Caco-2 (cell line): Measurements from ENCODE around the gene ATP11C. TPM values are rescaled to one million over a fixed set of nuclear protein-coding genes. Genes with fewer than 3 reads are reported as not detected.

Experiments used
- BruUV-seq: library from RNA; stranded (reverse); fragments of 400-500 nt; replicated peaks from 2 replicates; lab custom pipeline; 2021; lab: Mats Ljungman, UMichigan
- CTCF ChIA-PET: fragments of 300-600 bp; sonication (Branson Sonifier 250); formaldehyde crosslinking; loops from one replicate; lab custom pipeline; 2022; ENCODE audit warnings: antibody characterized with exemption; lab: Charles Lee
- POLR2A ChIA-PET: fragments of 300-600 bp; sonication (Branson Sonifier 250); formaldehyde crosslinking; loops from one replicate; lab custom pipeline; 2022; ENCODE audit warnings: antibody characterized with exemption; lab: Charles Lee
- DNase-seq, 2 experiments: peaks; one replicate each; pipeline versions ENCODE4 v3.0.0 to v3.0.0-alpha.2; 2020 to 2022
- H3K27me3 ChIP-seq: replicated peaks from 2 replicates; pipeline ENCODE4 v1.6.0; 2011; ENCODE audit warnings: low read length; ENCODE audit not compliant: control insufficient read depth, insufficient read depth
- H3K36me3 ChIP-seq: 2 replicates; pipeline ENCODE4 v1.5.1; 2011; ENCODE audit warnings: low read length; ENCODE audit not compliant: control insufficient read depth, insufficient read depth
- H3K4me1 ChIP-seq: fragments of 250-450 bp; sonication (Bioruptor Pico); 2 replicates; pipeline ENCODE4 v1.5.1; 2020; ENCODE audit warnings: mild to moderate bottlenecking
- H3K4me3 ChIP-seq: 2 replicates; pipeline ENCODE4 v1.5.1; 2011; ENCODE audit warnings: low read depth, mild to moderate bottlenecking, control low read depth, low read length
- H3K9me3 ChIP-seq: fragments of 250-450 bp; sonication (Bioruptor Pico); 2 replicates; pipeline ENCODE4 v1.5.1; 2020; ENCODE audit warnings: mild to moderate bottlenecking, moderate library complexity
- H3K27ac Mint-ChIP-seq: one replicate; pipeline ENCODE4 v1.8.0; 2022; ENCODE audit warnings: mixed read lengths; ENCODE audit not compliant: unreplicated experiment
- H3K27me3 Mint-ChIP-seq: one replicate; pipeline ENCODE4 v1.8.0; 2022; ENCODE audit warnings: mixed read lengths; ENCODE audit not compliant: insufficient read depth, unreplicated experiment
- H3K36me3 Mint-ChIP-seq: one replicate; pipeline ENCODE4 v1.8.0; 2022; ENCODE audit warnings: mild to moderate bottlenecking, mixed read lengths; ENCODE audit not compliant: insufficient read depth, unreplicated experiment
- H3K4me1 Mint-ChIP-seq: one replicate; pipeline ENCODE4 v1.8.0; 2022; ENCODE audit warnings: low read depth, mixed read lengths; ENCODE audit not compliant: unreplicated experiment
- H3K4me3 Mint-ChIP-seq: one replicate; pipeline ENCODE4 v1.8.0; 2022; ENCODE audit warnings: mild to moderate bottlenecking, moderate library complexity, mixed read lengths; ENCODE audit not compliant: unreplicated experiment
- H3K9me3 Mint-ChIP-seq: one replicate; pipeline ENCODE4 v1.8.0; 2022; ENCODE audit warnings: mixed read lengths; ENCODE audit not compliant: unreplicated experiment
- intact Hi-C: fragments of 100-400 bp; cut with micrococcal nuclease; formaldehyde crosslinking; loops from one replicate; pipeline ENCODE4 v1.10.0; 2022; ENCODE audit not compliant: unreplicated experiment
- total RNA-seq: library from RNA; stranded (reverse); gene quantifications from 2 replicates; pipeline ENCODE4 v1.2.3, GENCODE V29; 2022
- TF ChIP-seq, protein P1 (sequence below), 2 experiments: fragments of 200-600 bp in 1 of 2; IDR thresholded peaks; 1 replicate in 1 of 2; 2 replicates in 1 of 2; pipeline versions ENCODE4 v1.5.1 to v1.8.0; 2011 to 2022; ENCODE audit warnings: antibody characterized with exemption in 1 of 2, control low read depth in 1 of 2, inconsistent platforms in 1 of 2, low read depth in 1 of 2, low read length in 1 of 2, mild to moderate bottlenecking in 1 of 2, moderate library complexity in 1 of 2; ENCODE audit not compliant: insufficient read depth in 1 of 2, severe bottlenecking in 1 of 2, unreplicated experiment in 1 of 2

ATP11C gene
- total RNA-seq, 1 experiment from 2014 or later = 12.2 TPM

DNA sequence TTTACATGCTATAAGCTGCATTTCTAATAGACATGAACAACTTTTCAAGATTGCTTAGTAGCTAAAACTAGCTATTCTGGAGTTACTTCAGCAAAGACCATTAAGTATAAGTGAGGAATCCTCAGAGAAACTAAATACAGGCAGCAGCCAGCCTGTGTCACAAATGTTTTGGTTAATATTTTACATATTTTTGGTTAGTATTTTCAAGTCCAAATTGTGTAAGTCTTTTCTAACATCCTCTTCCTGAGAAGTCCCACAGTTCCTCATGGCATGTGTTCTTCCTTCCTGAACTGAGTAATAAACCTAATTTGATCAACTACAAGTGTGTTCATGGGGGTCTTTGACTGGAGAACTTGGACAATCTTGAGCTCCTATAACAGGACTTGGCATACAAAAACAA lies 182.5 kb downstream of the ATP11C start:
- no peak overlapping the region for H3K27ac Mint-ChIP-seq
- no peaks in the 10 kb centered on the region for H3K4me1 Mint-ChIP-seq
- peaks cover 13% of the 10 kb centered on the region for H3K36me3 Mint-ChIP-seq
- no peak for DNase-seq
- Histone ChIP-seq H3K9me3 (no peaks in the 10 kb centered on the region), H3K27me3 (no peaks in the 10 kb centered on the region), H3K4me1 (no peaks in the 10 kb centered on the region), H3K4me3 (no peak overlapping the region), H3K36me3 (no peaks in the 10 kb centered on the region)
- no peak overlapping the region for H3K4me3 Mint-ChIP-seq
- ChIA-PET CTCF (no interaction called here), POLR2A (no interaction called here)
- intact Hi-C loops = no loop called here
- no peaks in the 10 kb centered on the region for H3K27me3 Mint-ChIP-seq
- peaks cover 9% of the 10 kb centered on the region for H3K9me3 Mint-ChIP-seq
- TF ChIP-seq, protein P1, sequence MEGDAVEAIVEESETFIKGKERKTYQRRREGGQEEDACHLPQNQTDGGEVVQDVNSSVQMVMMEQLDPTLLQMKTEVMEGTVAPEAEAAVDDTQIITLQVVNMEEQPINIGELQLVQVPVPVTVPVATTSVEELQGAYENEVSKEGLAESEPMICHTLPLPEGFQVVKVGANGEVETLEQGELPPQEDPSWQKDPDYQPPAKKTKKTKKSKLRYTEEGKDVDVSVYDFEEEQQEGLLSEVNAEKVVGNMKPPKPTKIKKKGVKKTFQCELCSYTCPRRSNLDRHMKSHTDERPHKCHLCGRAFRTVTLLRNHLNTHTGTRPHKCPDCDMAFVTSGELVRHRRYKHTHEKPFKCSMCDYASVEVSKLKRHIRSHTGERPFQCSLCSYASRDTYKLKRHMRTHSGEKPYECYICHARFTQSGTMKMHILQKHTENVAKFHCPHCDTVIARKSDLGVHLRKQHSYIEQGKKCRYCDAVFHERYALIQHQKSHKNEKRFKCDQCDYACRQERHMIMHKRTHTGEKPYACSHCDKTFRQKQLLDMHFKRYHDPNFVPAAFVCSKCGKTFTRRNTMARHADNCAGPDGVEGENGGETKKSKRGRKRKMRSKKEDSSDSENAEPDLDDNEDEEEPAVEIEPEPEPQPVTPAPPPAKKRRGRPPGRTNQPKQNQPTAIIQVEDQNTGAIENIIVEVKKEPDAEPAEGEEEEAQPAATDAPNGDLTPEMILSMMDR (IDR thresholded peaks at IDR 0.05; ENCODE audit: insufficient read depth in 1 of 2, low read depth in 1 of 2, low read length in 1 of 2, severe bottlenecking in 1 of 2, unreplicated experiment in 1 of 2) = no peak
- BruUV-seq = no TSS peak

DNA sequence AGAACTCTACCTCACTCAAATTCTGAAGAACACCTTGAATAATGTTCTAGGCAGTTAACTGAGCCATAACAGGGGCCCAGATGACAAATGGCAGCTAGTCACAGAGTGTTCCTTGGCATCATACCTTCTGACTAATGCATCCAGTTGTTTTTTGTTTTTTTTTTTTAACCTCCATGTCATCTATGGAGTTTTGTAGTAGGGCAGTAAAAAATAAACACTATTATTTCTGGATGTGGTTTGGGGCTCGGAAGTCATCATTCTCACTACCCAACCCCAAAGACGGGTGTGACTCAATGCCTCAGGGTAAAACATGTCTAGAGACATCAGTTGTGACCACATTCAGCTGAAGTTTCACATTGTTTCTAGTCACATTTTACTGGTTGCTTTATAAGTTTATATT lies 193.7 kb downstream of the ATP11C start:
- Histone ChIP-seq H3K27me3 (no peaks in the 10 kb centered on the region), H3K36me3 (no peaks in the 10 kb centered on the region), H3K9me3 (no peaks in the 10 kb centered on the region), H3K4me3 (no peak overlapping the region), H3K4me1 (no peaks in the 10 kb centered on the region)
- intact Hi-C loops = no loop called here
- Mint-ChIP-seq H3K9me3 (no peaks in the 10 kb centered on the region), H3K4me1 (no peaks in the 10 kb centered on the region), H3K4me3 (no peak overlapping the region), H3K27ac (no peak overlapping the region), H3K36me3 (no peaks in the 10 kb centered on the region), H3K27me3 (no peaks in the 10 kb centered on the region)
- no TSS peak for BruUV-seq
- TF ChIP-seq, protein P1 (IDR thresholded peaks at IDR 0.05; ENCODE audit: insufficient read depth in 1 of 2, low read depth in 1 of 2, low read length in 1 of 2, severe bottlenecking in 1 of 2, unreplicated experiment in 1 of 2) = no peak
- no peak for DNase-seq
- POLR2A ChIA-PET = no interaction called here
- CTCF ChIA-PET = no interaction called here

DNA sequence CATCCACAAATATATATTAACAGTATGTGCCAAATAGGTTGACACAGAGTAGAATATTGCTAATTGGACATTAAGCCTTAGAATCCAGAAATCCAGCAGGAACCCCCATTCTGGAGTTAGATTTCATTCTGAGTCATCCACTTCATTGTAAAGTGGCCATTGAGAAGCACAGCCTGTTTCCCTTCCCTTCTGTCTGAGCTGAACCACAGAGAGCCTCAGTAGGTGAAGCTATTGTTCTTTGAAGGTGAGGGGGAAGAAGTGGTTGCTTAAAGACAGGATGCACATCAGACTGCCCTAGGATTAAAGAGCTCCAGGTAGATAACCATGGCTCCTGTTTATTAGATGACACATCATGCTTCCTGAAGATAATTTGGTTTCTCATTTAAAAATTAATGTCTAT lies 194.3 kb downstream of the ATP11C start:
- H3K4me3 ChIP-seq = no peak overlapping the region
- no peaks in the 10 kb centered on the region for H3K4me1 ChIP-seq
- Mint-ChIP-seq H3K4me3 (no peak overlapping the region), H3K4me1 (no peaks in the 10 kb centered on the region), H3K36me3 (no peaks in the 10 kb centered on the region), H3K9me3 (no peaks in the 10 kb centered on the region), H3K27me3 (no peaks in the 10 kb centered on the region), H3K27ac (no peak overlapping the region)
- BruUV-seq = no TSS peak
- TF ChIP-seq, protein P1 (IDR thresholded peaks at IDR 0.05; ENCODE audit: insufficient read depth in 1 of 2, low read depth in 1 of 2, low read length in 1 of 2, severe bottlenecking in 1 of 2, unreplicated experiment in 1 of 2) = no peak
- no peaks in the 10 kb centered on the region for H3K9me3 ChIP-seq
- no peaks in the 10 kb centered on the region for H3K27me3 ChIP-seq
- no peak for DNase-seq
- H3K36me3 ChIP-seq = no peaks in the 10 kb centered on the region
- CTCF ChIA-PET = no interaction called here
- intact Hi-C loops = no loop called here
- POLR2A ChIA-PET = no interaction called here
